Nephron (organoid): Measurements from ENCODE around the gene TMA7B.
A peak's percentile ranks its signal among the peaks of the same experiment; 100 is the strongest.

Experiments used
- H3K27ac Mint-ChIP-seq, 3 experiments: 2 replicates each; pipeline ENCODE4 v1.8.0; 2020; ENCODE audit warnings: mixed read lengths in 3 of 3, mild to moderate bottlenecking in 2 of 3, moderate library complexity in 1 of 3
- H3K27me3 Mint-ChIP-seq: 2 replicates; pipeline ENCODE4 v1.8.0; 2021; ENCODE audit warnings: low read depth, mild to moderate bottlenecking, moderate library complexity, mixed read lengths
- H3K36me3 Mint-ChIP-seq: 2 replicates; pipeline ENCODE4 v1.8.0; 2020; ENCODE audit warnings: low read depth, mixed read lengths
- H3K4me1 Mint-ChIP-seq: 2 replicates; pipeline ENCODE4 v1.8.0; 2020; ENCODE audit warnings: mixed read lengths
- H3K4me3 Mint-ChIP-seq, 3 experiments: 2 replicates each; pipeline ENCODE4 v1.8.0; 2020; ENCODE audit warnings: mild to moderate bottlenecking in 3 of 3, mixed read lengths in 3 of 3, moderate library complexity in 2 of 3
- H3K9me3 Mint-ChIP-seq: 2 replicates; pipeline ENCODE4 v1.8.0; 2020; ENCODE audit warnings: mixed read lengths
- TF ChIP-seq, protein P1 (sequence below), 3 experiments: fragments of 200-600 bp; sonication (generic); IDR thresholded peaks; one replicate each; pipeline ENCODE4 v1.5.0; 2021; ENCODE audit warnings: antibody characterized with exemption in 3 of 3; ENCODE audit not compliant: unreplicated experiment in 3 of 3

The TMA7B gene

DNA sequence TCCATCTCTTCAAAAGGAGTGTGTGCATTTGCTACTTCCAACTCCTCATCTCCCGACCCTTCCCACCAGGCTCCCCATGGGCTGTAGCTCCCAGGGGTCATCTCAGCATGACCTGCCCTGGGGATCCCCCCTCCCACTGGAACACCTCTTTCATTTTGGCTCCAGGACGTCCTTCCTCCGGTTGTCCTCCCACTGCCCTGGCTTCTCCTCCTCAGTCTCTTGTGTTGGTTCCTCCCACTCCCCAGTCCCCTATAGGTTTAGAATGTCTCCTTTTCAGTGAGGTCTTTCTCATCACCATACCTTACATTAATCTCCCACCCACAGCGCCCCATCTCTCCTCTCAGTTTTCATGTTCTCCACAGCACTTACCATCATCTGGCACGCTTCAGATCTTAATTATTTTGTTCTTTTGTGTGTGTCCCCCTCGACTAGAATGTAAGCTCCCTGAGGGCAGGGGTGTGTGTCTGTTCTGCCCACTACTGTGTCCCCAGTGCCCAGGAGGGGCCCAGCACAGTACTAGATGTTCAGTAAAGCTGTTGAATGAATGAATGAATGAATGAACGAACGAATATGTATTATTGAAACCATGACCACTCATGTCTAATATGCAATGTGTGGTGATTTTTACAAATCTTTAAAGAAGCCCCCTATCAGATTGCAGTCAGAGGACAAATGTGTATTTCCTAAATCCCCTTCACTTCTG, 2.0 kb upstream of the TMA7B start:
- no peaks in the 10 kb centered on the region for H3K36me3 Mint-ChIP-seq
- peaks cover 44% of the 10 kb centered on the region for H3K4me1 Mint-ChIP-seq
- no peaks in the 10 kb centered on the region for H3K9me3 Mint-ChIP-seq
- H3K27me3 Mint-ChIP-seq = peaks cover 26% of the 10 kb centered on the region
- TF ChIP-seq, protein P1, sequence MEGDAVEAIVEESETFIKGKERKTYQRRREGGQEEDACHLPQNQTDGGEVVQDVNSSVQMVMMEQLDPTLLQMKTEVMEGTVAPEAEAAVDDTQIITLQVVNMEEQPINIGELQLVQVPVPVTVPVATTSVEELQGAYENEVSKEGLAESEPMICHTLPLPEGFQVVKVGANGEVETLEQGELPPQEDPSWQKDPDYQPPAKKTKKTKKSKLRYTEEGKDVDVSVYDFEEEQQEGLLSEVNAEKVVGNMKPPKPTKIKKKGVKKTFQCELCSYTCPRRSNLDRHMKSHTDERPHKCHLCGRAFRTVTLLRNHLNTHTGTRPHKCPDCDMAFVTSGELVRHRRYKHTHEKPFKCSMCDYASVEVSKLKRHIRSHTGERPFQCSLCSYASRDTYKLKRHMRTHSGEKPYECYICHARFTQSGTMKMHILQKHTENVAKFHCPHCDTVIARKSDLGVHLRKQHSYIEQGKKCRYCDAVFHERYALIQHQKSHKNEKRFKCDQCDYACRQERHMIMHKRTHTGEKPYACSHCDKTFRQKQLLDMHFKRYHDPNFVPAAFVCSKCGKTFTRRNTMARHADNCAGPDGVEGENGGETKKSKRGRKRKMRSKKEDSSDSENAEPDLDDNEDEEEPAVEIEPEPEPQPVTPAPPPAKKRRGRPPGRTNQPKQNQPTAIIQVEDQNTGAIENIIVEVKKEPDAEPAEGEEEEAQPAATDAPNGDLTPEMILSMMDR (IDR thresholded peaks at IDR 0.05; ENCODE audit: unreplicated experiment in 3 of 3) = no peak
- H3K27ac Mint-ChIP-seq = peak overlapping the region in 1 of 3 experiments; percentile 14
- no peak overlapping the region for H3K4me3 Mint-ChIP-seq

DNA sequence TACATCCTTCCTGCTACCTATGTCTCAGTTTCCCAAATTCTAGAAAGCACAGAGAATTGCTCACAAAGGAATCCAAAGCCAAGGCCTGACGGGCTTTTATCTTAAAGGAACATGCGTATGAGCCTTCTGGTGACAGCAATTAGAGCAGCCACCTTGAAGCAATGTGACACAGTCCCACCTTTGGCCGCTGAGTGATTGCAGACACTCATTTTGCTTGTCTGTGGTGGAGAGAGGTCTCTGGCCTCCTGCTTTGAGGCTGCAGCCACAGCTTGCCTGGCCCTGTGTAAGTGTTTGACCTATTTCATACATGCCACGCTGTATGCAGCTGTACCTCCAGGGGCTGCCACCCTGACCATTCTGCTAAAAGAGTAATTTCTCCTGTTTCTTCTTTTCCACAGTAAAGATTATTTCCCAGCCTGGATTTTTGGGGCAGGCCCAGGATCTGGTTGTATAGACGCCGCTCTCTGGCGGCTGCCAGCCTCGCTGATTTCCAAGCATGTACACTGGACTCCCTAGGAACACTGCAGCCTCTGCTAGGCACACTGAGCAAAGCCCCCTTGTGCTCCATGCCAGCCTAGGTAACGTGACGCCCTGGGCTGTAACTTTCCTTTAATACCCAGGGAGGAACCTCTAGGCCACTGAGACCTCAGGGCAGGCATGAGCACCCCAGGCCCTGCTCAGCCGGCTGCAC, 1.1 kb upstream of the TMA7B start:
- H3K4me1 Mint-ChIP-seq = peaks cover 35% of the 10 kb centered on the region
- H3K9me3 Mint-ChIP-seq = no peaks in the 10 kb centered on the region
- H3K27me3 Mint-ChIP-seq = peaks cover 28% of the 10 kb centered on the region
- peak overlapping the region in 2 of 3 experiments; percentile 23 to 31 for H3K27ac Mint-ChIP-seq
- H3K36me3 Mint-ChIP-seq = no peaks in the 10 kb centered on the region
- TF ChIP-seq, protein P1 (IDR thresholded peaks at IDR 0.05; ENCODE audit: unreplicated experiment in 3 of 3) = no peak
- H3K4me3 Mint-ChIP-seq = no peak overlapping the region

DNA sequence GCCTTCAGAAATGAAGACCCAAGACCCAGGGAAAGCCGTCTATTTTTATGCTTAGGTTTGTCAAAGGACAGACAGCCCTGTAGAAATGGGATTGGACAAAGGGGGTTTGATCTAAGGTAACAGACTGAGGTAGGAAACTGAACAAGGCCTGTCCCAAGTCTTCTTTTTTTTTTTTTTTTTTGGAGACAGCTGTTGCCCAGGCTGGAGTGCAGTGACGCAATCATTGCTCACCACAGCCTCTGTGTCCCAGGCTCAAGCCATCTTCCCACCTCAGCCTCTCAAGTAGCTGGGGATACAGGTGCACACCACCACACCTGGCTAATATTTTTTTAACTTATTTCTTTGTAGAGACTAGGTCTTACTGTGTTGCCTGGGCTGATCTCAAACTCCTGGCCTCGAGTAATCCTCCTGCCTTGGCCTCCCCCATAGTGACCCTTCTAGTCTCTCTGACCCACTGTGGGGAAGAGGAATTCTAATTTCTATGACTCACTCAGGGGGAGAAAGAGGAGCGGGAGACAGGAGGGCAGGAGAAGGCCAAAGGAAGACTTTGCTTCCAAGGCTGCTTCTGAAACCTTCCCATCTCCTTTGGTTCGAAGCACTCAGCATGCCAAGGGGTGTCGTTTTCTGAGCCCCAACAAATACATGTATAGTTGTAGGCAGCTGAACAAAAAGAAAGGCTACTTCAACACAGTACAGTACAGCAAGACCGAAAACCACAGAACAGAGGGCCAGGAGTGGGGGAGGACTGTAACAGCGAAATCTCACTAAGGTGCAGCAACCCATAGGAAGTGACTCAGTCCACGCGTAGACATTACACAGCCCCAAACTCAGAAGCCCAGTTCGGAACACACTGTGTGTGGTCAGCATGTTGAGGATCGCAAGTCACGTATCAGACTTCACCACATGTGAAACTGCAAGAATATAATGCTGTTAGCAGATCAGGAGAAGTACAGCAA, 872 bp downstream of the TMA7B start:
- TF ChIP-seq, protein P1 (IDR thresholded peaks at IDR 0.05; ENCODE audit: unreplicated experiment in 3 of 3) = no peak
- Mint-ChIP-seq H3K27me3 (peaks cover 43% of the 10 kb centered on the region), H3K9me3 (no peaks in the 10 kb centered on the region), H3K36me3 (no peaks in the 10 kb centered on the region), H3K27ac (no peak overlapping the region), H3K4me1 (peaks cover 21% of the 10 kb centered on the region), H3K4me3 (no peak overlapping the region)

DNA sequence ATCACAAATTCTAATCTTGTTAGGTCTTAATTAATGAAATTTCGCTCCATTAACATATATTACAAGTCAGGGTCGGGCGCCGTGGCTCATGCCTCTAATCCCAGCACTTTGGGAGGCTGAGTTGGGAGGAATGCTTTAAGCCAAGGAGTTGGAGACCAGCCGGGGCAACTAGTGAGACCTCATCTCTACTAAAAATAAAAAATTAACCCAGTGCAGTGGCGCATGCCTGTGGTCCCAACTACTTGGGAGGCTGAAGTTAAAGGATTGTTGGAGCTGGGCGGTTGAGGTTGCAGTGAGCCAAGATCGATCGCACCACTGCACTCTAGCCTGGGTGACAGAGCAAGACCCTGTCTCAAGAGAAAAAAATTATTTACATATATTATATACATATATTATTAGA, 1.9 kb downstream of the TMA7B start:
- Mint-ChIP-seq H3K4me1 (peaks cover 21% of the 10 kb centered on the region), H3K4me3 (no peak overlapping the region), H3K36me3 (no peaks in the 10 kb centered on the region), H3K9me3 (no peaks in the 10 kb centered on the region), H3K27me3 (peaks cover 48% of the 10 kb centered on the region), H3K27ac (no peak overlapping the region)
- TF ChIP-seq, protein P1 (IDR thresholded peaks at IDR 0.05; ENCODE audit: unreplicated experiment in 3 of 3) = no peak

DNA sequence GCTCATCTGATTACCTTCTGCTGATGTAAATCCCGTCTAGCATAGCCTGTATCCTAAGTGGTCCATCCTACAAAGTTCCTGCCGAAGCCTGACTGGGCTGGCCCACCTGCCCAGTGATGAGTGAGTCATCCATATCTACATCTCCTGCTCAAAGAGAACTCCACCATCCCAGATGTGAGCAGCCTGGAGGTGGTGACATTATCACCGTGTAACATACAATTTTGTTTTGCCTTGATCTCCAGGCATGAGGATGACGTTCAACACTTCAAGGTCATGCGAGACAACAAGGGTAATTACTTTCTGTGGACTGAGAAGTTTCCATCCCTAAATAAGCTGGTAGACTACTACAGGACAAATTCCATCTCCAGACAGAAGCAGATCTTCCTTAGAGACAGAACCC, 5.6 kb downstream of the TMA7B start:
- Mint-ChIP-seq H3K9me3 (no peaks in the 10 kb centered on the region), H3K4me3 (no peak overlapping the region), H3K27me3 (peaks cover 36% of the 10 kb centered on the region), H3K4me1 (peaks cover 6% of the 10 kb centered on the region), H3K27ac (no peak overlapping the region), H3K36me3 (no peaks in the 10 kb centered on the region)
- TF ChIP-seq, protein P1 (IDR thresholded peaks at IDR 0.05; ENCODE audit: unreplicated experiment in 3 of 3) = no peak
